ENCODE data around the gene SLC29A3. TPM values are rescaled to one million over a fixed set of nuclear protein-coding genes. Genes with fewer than 3 reads are reported as not detected.

Gene SLC29A3
- total and polyA plus RNA-seq, 7 donors: 2.3 to 6.2 (median 4.6) TPM

DNA sequence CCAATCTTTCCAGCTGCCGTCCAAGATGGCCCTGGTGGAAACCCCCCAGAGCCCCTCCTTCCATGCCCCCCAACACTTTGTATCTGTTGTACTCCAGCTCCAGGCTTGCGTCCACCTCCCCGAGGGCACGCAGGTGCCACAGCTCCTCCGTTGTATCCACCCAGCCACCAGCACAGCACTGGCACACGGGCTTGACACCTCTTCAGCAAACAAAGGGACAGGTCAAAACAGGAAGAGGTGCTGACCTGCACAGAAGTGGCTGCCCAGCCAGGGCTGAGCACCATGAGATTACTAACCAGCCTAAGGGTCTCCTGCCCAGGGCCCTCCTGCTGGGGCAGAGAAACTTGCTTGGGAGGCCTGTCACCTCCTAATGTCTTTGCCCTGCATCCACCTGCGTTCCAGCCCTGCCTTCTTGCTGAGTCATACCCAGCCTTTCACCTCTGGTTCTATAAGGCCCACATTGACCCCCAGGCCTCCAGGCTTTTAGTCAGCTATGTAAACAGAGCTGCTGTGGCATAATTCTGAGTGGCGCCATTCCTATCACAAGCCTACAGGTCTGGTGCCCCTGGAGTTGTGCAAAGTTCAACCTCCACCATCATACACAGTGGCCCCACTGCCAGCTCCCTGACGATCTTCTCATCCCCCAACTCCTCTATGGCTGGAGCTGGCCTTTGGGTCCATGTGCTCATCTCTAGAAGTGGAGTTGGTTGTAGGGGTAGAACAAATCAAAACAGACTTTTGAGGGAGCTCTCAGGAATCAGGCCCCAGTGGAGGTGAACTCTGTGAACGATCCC, 20.9 kb downstream of the SLC29A3 start:
- no peaks in the 10 kb centered on the region for H3K9me3 ChIP-seq
- no peak overlapping the region for H3K4me3 ChIP-seq
- H3K27me3 ChIP-seq: no peaks in the 10 kb centered on the region
- intact Hi-C loops (cut with DNase I): no loop called here
- no peak for DNase-seq
- no peak overlapping the region for H3K27ac ChIP-seq
- peaks cover 0 to 4% (median 0%) of the 10 kb centered on the region in 4 donors for H3K4me1 ChIP-seq
- TF ChIP-seq POLR2AphosphoS5 (IDR thresholded peaks at IDR 0.05): no peak
- no peak for TF ChIP-seq POLR2A (IDR thresholded peaks at IDR 0.05)
- no peak for TF ChIP-seq EP300 (IDR thresholded peaks at IDR 0.05)
- TF ChIP-seq, protein P1, sequence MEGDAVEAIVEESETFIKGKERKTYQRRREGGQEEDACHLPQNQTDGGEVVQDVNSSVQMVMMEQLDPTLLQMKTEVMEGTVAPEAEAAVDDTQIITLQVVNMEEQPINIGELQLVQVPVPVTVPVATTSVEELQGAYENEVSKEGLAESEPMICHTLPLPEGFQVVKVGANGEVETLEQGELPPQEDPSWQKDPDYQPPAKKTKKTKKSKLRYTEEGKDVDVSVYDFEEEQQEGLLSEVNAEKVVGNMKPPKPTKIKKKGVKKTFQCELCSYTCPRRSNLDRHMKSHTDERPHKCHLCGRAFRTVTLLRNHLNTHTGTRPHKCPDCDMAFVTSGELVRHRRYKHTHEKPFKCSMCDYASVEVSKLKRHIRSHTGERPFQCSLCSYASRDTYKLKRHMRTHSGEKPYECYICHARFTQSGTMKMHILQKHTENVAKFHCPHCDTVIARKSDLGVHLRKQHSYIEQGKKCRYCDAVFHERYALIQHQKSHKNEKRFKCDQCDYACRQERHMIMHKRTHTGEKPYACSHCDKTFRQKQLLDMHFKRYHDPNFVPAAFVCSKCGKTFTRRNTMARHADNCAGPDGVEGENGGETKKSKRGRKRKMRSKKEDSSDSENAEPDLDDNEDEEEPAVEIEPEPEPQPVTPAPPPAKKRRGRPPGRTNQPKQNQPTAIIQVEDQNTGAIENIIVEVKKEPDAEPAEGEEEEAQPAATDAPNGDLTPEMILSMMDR (IDR thresholded peaks at IDR 0.05): no peak
- peaks cover 0 to 19% (median 0%) of the 10 kb centered on the region in 4 donors for H3K36me3 ChIP-seq
- WGBS, 2 donors: 66 to 87% methylated on average over 10 of the region's 10 CpGs

DNA sequence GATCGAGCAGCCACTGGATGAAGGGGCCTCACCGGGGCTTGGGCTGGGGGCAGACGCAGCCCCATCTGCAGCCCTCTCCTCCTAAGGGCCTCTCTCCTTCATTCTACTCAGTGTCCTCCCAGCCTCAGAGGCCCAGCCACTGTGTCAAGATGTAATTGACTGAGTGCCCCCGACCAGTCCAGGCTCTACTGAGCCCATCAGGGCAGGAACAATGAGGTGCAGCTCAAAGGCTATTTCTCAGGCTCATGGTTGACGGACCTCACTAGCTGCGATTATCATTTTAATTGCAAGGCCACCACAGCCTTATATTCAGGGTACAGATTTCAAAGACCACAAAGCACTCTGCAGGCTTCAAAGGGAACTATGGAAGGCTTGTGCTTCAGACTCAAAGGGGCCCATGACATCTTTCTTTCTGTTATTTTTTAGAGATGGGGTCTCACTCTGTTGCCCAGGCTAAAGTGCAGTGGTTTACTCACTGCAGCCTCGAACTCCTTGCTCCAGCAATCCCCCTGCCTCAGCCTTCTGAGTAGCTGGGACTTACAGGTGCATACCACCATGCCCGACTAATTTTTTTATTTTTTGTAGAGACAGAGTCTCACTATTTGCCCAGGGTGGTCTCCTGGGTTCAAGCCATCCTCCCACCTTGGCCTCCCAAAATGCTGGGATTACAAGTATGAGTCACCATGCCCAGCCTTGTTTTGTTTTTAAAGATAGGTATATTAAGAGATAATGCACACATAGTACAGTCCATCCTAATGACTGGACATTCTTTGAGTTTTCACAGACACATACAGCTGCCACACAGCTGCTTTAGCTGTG, 23.7 kb downstream of the SLC29A3 start:
- DNase-seq: no peak
- TF ChIP-seq EP300 (IDR thresholded peaks at IDR 0.05): no peak
- Histone ChIP-seq H3K4me3 (no peak overlapping the region), H3K4me1 (peaks cover 0 to 4% (median 0%) of the 10 kb centered on the region in 4 donors), H3K27ac (no peak overlapping the region), H3K36me3 (peaks cover 0 to 19% (median 0%) of the 10 kb centered on the region in 4 donors), H3K9me3 (no peaks in the 10 kb centered on the region), H3K27me3 (no peaks in the 10 kb centered on the region)
- intact Hi-C loops (cut with DNase I): no loop called here
- WGBS, 2 donors: 71 to 87% methylated on average over 8 of the region's 8 CpGs

DNA sequence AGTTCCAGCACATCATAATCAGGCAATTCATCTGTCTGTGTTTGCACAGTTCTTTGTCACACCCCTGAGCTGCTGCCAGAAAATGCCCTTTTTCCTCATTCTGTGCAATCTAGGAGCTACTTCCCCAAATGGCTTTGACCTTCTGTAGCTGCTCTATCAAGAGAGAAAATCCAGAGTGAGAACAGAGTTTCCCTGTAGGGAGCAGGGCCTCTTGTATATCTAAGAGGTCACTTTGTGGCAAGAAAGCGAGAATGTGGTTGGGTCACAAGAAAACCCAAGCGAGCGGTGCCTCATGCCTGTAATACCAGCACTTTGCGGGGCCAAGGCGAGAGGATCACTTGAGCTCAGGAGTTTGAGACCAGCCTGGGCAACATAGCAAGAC, 24.3 kb downstream of the SLC29A3 start:
- Histone ChIP-seq H3K4me3 (no peak overlapping the region), H3K4me1 (peaks cover 0 to 4% (median 0%) of the 10 kb centered on the region in 4 donors), H3K27ac (no peak overlapping the region), H3K9me3 (no peaks in the 10 kb centered on the region), H3K27me3 (no peaks in the 10 kb centered on the region), H3K36me3 (peaks cover 0 to 18% (median 0%) of the 10 kb centered on the region in 4 donors)
- no peak for DNase-seq
- intact Hi-C loops (cut with DNase I): no loop called here
- no peak for TF ChIP-seq EP300 (IDR thresholded peaks at IDR 0.05)
- TF ChIP-seq, protein P1 (IDR thresholded peaks at IDR 0.05): no peak
- TF ChIP-seq POLR2A (IDR thresholded peaks at IDR 0.05): no peak
- no peak for TF ChIP-seq POLR2AphosphoS5 (IDR thresholded peaks at IDR 0.05)
- WGBS, 2 donors: 39 to 73% methylated on average over 5 of the region's 5 CpGs

DNA sequence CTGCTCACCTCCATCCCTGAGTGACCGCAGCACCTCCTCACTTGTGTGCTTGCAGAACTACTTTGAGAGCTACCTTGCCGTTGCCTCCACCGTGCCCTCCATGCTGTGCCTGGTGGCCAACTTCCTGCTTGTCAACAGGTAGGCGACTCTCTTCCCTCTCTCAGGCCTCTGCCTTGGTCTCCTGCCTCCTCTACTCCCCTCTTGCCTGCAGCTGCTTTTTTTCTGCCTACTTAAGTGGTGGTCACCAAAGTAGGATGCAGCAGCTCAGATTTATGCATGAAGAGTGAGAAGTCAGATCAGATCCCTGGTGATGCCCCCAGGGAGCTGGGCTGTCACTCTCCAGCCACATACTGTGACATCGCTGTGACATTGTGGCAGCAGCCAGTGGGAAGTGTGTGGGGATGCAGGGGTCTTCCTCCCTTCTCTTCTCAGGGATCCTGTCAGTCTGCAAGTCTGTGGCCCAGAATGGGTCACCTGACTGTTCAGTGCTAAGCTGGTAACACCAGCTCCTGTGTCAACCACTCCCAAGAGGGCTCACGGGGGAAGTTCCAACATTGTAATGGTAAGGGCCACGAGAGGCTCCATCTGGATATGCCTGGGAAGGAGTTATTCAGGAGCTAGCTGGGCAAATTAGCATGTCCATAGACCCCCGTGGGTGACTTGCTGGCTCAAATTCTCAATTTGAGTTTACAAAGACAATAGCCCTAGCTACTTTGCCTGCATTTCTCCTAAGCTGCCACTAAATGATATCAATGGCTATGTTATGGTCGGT, 25.3 kb downstream of the SLC29A3 start:
- Histone ChIP-seq H3K9me3 (no peaks in the 10 kb centered on the region), H3K27ac (no peak overlapping the region), H3K4me1 (peaks cover 0 to 4% (median 0%) of the 10 kb centered on the region in 4 donors), H3K4me3 (no peak overlapping the region), H3K27me3 (no peaks in the 10 kb centered on the region), H3K36me3 (peaks cover 0 to 8% (median 0%) of the 10 kb centered on the region in 4 donors)
- 85 to 89% methylated on average over 9 of the region's 9 CpGs for WGBS, 2 donors
- TF ChIP-seq, protein P1 (IDR thresholded peaks at IDR 0.05): no peak
- TF ChIP-seq EP300 (IDR thresholded peaks at IDR 0.05) (no peak), POLR2AphosphoS5 (IDR thresholded peaks at IDR 0.05) (no peak), POLR2A (IDR thresholded peaks at IDR 0.05) (no peak)
- DNase-seq: no peak
- intact Hi-C loops (cut with DNase I): no loop called here
